ENCODE measurements around the gene SLC16A2.

The SLC16A2 gene

DNA sequence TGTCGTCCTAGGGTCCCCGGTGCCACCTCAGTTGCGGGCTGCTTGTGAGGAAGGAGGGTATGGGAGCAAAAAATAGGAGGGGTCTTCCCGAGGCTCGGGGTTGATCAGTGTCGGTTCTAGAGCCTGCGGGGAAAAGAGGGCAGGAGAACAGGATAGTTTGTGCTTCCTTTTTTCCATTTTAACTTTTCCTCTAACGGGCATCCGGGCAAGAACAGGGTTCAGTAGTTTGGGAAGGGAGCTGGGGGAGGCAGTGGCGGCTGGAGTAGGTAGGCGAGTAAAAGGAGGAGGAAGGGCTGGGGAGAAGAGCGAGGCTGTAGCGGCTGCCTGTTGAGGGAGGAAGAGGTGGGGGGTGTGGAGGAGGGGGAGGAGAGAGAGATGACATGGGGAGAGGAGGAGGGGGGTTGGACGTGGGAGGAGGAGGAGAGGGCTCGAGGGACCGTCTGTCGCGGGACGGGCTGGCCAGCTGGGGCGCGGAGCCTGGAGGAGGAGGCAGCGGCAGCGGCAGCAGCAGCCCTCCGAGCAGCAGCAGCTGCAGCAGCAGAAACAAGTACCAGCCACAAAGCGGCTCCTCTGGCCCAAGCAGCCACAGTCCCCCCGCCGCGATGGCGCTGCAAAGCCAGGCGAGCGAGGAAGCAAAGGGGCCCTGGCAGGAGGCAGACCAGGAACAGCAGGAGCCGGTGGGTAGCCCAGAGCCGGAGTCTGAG is at the start of gene SLC16A2:
SLC16A2 (plus strand) TSS at position 458 of the 704 bp plus-strand sequence; CDS start at position 603, 145 bp downstream.
- DNase-seq: peak; percentile 55 to 70

DNA sequence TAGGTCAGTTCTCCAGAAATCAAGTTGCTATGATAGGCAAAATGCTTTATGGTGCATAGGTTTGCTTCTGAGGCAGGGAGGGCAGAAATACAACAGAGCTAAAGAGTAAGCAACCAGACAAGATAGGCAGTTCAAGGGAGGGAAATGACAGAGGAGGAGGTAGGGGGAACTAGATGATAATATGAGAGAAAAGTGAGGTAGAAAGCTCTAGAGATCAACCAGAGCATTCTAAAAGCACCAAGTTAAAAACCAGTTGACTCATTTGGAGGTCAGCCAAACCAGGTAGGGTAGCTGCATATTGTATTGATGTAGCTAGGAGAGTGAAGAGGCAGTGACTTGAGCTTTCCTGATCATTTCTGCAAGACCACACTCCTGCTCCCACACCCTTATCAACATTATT is 49.0 kb upstream of the SLC16A2 start:
- DNase-seq: no peak

DNA sequence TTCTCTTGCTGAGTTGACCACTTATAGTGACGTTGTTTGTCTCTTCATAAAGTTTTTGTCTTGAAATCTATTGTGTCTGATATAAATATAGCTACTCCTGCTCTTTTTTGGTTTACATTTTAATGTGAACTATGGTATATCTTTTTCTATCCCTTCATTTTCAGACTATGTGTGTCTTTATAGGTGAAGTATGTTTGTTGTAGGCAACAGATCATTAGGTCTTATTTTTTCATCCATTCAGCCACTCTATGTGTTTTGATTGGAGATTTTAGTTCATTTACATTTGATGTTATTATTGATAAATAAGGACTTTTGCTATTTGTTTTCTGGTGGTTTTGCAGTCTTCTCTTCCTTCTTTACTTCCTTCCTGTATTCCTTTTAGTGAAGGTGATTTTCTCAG is 44.0 kb upstream of the SLC16A2 start:
- no peak for DNase-seq

DNA sequence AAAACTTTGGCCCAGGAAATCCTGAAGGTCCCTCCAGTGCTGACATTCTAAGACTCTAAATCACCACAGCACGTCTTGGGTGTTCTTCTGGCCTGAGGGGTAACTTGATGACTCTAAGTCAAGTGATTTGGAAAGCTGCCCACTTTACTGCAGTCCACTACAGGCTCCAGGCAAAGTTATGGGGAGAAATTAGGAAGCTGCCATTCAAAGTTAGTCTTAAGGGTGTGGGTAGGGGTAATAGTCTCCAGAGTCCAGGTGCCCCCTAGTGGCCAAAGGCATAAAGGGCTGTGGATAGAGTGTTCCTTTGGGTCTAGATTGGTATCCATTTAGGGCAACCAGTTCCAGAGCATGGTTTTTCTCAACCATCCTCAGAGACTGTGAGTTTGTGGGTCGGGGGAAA is 38.7 kb upstream of the SLC16A2 start:
- DNase-seq: peak; percentile 61 to 66

DNA sequence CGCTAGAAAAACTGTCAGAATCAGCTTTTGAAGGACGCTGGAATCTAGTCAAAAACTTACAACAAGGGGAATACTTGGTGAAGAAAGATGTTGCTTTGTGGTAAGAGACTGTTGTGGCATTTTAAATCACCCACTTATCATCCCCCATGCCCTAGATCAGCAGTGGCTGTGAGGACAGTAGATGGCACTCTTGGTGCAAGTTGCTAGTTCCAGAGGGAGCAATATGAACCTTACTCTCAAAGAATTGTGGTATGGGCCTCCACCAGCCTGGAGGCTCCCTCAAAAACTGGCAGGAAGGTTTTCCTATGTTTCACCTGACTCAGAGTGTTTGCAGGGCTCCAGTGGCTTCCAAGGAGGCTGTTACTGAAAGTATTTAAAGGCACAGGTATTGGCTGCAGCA is 37.7 kb upstream of the SLC16A2 start:
- DNase-seq: peak; percentile 43 to 56

DNA sequence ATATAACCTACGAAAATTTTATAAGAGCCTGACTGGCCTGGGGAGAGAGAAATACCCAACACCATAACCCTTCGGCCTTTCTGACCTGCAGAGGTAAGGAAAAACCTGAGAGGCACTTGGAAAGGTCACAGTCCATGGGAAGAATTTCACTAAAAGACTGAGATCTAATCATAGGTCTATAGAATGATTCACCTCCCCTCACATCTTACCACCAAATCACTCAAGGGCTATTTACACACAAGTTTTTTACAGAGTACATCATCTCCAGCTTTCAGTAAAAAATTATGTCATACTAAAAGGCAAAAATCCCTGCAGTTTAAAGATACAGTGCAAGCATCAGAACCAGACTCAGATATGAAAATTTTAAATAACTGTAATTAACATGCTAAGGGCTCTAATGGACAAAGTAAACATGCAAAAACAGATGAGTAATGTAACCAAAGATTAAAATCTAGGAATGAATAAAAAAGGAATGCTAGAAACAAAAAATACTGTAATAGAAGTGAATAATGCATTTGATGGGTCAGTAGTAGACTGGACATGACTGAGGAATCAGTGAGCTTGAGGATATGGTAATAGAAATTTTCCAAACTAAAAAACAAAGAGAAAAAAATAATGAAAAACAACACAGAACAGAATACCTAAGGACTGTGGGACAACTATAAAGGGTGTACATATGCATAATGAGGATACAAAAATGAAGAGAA is 32.1 kb upstream of the SLC16A2 start:
- no peak for DNase-seq

DNA sequence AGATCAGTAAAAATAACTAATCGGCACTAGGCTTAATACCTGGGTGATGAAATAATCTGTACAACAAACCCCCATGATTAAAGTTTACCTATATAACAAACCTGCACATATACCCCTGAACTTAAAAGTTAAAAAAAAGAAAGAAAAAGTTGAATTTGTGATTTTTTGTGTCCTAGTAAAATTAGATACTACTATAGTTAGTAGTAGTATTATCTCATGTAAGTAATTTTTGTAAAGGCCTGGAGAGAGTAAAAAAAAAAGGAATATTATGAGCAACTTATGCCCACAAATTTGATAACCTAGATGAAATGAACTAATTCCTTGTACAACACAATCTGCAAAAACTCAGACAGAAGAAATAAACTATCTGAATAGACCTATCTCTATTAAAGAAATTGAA is 25.7 kb upstream of the SLC16A2 start:
- DNase-seq: no peak

DNA sequence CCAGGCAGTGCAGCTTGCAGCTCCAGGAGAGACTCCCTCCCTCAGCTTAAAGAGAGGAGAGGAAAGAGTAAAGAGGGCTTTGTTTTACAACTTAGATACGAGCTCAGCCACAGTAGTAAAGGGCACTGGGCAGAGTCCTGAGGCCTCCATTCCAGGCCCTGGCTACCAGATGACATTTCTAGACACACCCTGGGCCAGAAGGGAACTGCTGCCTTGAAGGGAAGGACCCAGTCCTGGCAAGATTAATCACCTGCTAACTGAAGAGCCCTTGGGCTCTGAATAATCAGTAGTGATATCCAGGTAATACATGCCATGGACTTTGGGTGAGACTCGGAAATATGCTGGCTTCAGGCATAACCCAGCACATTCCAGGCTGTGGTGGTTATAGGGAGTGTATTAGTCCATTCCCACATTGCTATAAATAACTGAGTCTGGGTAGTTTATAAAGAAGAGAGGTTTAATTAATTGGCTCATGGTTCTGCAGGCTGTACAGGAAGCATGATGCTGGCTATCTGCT is 15.3 kb upstream of the SLC16A2 start:
- DNase-seq: no peak

DNA sequence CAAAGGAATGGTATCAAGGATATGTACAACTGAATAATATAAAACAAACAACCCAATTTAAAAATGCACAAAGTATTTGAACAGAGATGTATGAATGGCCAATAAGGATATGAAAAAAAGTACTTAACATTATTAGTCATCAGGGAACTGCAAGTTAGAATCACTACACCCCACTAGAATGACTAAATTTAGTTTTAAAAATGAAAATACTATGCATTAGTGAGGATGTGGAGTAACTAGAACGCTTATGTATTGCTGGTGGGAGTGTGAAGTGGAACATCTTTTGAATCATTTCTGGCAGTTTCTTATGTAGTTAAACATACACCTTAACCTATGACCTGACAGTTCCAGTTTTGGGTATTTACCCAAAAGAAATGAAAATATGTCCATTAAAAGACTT is 13.0 kb upstream of the SLC16A2 start:
- DNase-seq: no peak

DNA sequence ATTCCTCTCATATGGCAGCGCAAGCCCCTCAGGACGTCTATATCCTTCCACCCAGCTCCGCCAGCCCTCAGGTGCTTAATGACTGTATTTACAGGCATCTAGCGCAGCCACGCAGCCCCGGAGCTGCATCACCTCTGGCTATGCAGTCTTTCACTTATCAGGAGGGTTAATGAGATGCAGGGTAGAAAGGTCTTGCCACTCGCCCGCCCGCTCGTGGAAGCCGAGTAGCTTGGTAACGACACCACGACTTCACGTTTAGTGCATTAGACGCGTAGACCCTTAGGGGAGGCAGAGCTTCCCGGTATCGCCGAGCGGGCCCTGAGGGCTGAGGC is 1.5 kb upstream of the SLC16A2 start:
- peak in 1 of 2 experiments; percentile 11 for DNase-seq

DNA sequence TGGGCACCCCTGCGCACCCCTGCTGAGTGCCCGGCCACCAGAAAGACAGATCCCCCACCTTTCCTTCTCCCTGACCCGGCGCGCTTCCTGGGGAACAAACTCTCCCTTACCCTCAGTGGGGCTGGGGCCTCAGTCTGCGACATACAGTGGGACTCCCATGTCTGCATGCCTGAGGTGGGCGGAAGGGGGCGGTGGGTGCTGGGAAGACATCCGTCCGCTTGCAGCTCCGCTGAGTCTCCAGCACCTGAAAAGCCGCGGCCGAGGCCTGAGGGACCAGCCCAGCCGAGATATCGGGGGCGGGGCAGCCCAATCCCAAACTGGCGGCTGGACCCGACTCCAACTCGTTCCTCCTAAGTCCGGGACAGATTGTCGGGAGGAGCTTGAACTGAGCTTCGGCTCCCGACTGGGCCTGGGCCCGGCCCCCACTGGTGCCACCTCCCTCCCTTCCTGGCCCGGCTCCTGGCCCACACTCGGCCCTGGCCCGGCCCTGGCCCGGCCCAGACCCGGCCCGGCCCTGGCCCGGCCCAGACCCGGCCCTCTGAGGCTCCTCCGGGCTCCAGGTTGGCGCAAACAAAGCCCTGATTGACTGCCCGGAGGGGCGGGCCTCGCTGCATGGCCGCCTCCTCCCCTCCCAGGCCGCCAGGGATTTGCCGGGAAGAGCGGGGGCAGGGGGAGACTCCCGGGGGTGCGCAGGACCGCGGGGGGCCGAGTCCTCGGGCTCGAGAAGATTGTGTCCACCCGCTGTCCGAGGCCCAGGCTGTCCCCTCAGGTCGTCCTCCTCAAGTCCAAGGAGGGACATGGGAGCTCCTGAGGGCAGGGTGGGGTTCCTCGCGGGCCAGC is 877 bp upstream of the SLC16A2 start:
- peak in 1 of 2 experiments; percentile 11 for DNase-seq

DNA sequence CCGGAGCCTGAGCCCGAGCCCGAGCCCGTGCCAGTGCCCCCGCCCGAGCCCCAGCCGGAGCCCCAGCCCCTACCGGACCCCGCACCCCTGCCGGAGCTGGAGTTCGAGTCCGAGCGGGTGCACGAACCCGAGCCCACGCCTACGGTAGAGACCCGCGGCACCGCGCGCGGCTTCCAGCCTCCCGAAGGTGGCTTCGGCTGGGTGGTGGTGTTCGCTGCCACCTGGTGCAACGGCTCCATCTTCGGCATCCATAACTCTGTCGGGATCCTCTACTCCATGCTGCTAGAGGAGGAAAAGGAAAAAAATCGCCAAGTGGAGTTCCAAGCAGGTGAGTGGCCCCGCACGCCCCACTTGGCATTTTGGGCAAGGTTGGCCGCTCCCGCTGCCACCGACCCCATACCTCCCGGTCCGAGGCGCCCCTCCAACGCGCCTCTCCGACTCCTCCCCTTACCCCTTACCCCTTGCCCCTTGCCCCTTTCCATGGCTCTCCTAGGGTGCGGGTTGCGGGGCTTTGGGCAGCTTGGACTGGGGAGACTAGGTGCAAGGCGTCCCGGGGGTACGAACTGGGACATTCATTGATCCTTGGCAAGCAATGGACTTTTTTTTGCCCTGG is 553 bp downstream of the SLC16A2 start:
- DNase-seq: peak in 1 of 2 experiments; percentile 0

DNA sequence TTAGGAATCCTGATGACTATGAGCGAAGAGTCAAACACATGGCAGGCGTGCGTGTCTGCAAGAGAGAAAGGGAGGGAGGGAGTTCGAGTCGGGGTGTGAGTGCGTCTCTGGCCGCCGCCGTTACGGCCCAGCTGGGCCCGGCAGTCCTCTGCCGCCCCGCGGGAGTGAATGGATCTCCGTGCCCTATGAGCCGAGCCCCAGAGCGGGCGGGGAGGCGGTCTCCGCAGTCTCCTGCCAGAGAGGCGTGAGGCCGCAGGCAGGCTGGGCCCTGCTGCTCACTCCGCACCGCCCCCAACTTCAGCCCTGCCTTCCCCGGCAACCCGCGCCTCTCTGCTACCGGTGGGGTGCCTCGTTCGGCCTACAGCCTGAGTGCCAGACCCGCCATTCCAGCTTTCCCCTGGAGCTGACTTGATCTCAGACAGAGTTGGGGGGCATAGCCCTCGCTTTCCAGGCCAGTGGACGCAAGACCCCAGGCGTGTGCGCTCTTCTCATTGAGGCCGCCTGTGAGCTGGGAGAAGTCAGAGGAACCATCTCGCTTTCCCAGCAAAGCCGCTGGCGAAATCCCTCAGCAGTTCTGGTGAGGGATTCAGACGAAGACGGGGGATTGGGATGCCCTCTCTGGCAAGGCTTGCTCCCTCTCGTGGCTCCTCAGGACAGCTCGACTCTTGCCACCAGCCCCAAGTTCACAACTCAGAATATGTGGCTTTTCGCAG is 1.4 kb downstream of the SLC16A2 start:
- peak; percentile 28 to 29 for DNase-seq

DNA sequence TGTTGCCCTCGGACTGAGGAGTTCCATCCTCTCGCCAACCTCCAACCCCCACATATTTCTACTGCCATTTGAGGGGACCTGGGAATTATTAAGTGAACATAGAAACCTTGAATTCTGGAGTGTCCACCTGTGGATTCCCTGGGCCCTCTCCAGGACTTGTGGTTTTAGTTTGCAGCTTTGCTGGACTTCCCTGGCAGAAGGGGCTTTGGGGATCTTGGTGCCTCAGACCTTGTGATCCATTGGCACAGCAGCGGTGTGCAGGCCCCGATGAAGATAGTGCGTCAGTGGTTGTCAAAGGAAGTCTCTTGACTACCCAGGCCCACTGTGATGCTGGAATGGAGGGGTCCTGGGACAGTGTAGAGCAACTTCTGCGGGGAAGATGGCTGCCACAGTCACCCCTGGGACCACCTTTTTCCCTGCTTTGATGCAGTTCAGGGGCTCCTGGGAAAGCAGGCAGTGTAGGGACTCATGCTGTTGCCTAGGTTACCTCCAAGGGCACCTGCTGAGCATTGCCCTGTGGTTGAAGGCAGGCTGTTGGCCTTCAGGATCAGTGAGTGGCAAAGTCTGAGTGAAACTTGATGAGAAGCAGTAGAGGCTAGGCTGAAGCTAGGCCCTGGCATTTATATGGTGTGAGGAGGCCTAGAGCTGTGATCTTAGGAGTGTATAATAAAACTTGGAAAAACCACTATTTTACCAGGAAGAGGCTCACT is 2.2 kb downstream of the SLC16A2 start:
- DNase-seq: no peak

DNA sequence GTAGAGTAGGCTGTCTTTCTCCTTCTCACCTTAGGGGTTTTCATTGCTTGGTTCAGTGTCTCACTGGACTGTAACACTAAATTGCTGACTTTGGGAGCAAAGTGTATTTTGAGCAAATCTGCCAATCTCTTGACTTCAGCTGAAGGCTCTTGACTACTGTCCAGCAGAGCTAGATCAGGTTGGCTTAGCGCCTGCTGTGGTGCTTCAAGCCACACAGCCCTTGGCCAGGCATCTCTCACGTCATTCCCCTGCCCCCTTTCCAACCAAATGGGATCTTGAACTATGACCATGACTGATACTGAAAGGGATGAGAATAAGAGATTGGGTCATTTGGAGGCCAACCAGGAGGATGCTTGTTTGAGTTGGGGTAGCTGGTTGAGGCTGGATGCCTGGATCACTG is 4.8 kb downstream of the SLC16A2 start:
- DNase-seq: no peak

DNA sequence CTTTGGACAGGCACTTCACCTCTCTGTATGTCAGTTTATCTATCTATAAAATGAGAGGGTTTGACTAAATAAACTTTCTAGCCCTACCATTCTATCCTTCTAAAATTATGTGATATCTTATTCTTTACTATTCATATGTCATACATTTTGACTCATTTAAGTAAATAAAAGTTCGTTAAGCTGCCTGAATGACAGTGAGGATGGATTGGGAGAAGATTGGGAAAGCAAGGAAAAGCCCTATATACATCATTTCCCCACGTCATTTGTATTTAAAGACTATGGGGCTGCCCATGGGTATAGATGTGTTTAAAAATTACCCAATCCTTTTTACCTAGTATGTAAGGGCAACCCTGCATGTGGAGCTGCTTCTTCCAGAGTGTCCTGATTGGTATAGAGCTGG is 5.3 kb downstream of the SLC16A2 start:
- no peak for DNase-seq

DNA sequence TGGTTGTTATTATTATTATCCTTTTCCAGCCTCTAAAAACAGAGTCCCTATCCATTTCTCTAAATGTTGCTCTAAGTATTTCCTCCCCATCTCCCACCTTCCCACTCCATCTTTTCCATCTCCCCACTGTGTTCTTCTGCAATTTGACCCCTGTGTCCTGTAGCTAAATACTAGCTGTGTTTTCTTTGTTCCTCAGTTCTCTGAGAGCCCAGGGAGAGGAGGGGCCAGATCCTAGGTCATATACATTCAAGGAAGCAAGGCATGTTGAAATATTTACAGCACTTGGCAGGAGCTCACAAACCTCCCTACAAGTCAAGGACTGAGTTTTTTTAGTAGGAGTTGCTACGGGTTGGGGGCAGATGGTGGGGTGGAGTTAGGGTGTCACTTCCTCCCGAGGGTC is 10.5 kb downstream of the SLC16A2 start:
- peak; percentile 22 to 38 for DNase-seq

DNA sequence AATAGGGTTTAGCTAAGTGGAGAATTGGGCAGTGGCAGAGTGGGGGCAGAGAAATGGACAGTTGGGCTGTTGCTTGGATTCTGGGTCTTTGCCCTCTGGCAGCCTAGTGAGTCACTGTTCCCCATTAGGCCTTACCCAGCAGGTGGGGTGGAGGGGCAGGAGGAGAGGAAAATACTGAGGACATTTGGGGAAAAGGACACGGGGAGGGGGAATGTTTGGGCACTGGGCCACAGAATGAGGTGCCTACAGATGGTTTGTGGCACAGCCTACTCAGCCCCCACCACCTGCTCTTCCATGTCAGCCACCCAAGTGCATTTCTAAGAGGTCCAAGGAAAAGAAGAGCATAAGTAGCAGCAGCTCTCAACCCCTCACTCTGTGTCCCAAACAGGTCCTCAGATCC is 13.0 kb downstream of the SLC16A2 start:
- no peak for DNase-seq

DNA sequence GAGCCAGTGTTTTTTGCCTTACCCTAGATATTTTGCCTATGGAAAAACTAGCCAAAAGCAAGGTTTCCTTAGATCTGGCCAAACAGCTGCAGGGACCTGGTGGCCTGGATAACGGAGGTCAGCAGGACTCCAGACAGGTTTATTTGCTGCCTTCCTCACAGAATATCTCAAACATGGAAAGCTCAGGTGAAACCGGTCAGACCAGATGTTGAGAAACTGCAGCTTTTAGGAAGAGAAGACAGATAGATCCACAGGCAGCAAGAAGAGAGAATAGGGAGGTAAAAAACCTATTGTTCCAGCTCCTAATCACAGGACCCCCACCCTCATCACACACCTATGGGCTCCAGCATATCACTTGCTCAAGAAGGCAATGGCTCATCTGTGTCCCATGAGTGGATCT is 16.2 kb downstream of the SLC16A2 start:
- no peak for DNase-seq

DNA sequence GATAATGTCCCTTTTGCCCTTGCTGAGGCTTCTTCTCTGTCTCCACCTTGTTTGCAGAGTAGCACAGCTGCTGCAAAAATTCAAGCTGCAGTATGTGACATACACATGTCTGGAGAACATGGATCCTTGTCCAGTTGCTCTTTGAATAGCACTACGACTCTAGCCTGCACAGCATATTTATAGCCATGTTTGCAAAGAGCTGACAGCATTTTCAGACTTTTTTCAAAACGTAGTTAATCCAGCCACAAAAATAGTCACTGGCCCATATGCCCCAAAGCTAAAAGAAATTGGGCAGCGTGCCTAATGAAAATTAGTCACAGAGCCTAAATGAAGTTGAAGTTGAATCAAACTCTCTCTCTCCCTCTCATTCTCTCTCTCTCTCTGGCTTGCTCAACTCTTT is 17.5 kb downstream of the SLC16A2 start:
- DNase-seq: no peak

DNA sequence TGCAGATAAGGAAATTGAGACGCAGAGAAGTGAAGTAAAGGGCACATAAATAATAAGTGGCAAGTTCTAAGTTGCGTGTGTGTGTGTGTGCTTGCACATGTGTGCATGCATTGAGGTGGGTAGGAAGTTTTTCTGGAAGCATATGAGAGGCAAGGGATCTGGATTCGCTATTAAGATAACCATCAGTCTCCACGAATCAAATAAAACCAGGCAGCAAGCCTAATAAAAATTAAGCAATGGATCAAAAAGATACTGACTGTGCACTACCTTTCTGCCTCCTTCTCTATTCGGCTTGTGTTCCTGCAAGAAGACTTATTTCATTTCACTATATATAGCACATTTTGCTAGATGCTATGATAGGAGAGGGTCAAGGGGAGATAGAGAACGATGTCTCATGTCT is 23.8 kb downstream of the SLC16A2 start:
- DNase-seq: no peak

DNA sequence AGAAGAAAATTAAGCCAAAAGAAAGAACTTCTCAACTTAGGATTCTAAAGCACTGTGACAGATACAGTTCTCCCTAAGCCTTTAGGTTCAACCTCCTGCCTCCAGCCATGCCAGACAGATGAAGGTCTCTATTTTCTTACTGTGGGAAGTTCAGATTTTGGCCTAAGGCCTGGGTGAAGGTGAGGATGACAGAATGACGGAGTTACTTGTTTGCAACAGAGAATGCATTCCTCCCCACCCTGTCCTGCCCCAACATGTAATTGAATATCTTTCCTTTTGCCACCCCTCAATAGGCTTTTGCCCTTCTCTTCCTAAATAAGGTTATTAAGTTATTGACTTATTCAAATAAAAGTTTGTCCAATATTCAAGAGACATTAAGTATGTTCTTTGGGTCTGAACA is 25.6 kb downstream of the SLC16A2 start:
- no peak for DNase-seq

Measured in Kasumi-1 (cell line).